DND-41 (cell line): ENCODE results near the gene DNAJA2.

Experiments used
- EZH2 ChIP-seq: IDR thresholded peaks from 3 replicates; pipeline ENCODE4 v1.6.1; 2012; ENCODE audit warnings: borderline replicate concordance, low read depth, mild to moderate bottlenecking, moderate library complexity, low read length, inconsistent platforms; ENCODE audit not compliant: severe bottlenecking
- TF ChIP-seq, protein P1 (sequence below): IDR thresholded peaks from 2 replicates; pipeline ENCODE4 v1.5.1; 2012; ENCODE audit warnings: borderline replicate concordance, low read length, moderate library complexity, mild to moderate bottlenecking; ENCODE audit not compliant: poor library complexity, severe bottlenecking; ENCODE audit errors: extremely low read depth

GRCh38 chr16:46930861-46931260 lies 42.6 kb downstream of the DNAJA2 start:
- TF ChIP-seq, protein P1, sequence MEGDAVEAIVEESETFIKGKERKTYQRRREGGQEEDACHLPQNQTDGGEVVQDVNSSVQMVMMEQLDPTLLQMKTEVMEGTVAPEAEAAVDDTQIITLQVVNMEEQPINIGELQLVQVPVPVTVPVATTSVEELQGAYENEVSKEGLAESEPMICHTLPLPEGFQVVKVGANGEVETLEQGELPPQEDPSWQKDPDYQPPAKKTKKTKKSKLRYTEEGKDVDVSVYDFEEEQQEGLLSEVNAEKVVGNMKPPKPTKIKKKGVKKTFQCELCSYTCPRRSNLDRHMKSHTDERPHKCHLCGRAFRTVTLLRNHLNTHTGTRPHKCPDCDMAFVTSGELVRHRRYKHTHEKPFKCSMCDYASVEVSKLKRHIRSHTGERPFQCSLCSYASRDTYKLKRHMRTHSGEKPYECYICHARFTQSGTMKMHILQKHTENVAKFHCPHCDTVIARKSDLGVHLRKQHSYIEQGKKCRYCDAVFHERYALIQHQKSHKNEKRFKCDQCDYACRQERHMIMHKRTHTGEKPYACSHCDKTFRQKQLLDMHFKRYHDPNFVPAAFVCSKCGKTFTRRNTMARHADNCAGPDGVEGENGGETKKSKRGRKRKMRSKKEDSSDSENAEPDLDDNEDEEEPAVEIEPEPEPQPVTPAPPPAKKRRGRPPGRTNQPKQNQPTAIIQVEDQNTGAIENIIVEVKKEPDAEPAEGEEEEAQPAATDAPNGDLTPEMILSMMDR = no peak
- no peak for TF ChIP-seq EZH2
